H9 (cell line): Measurements from ENCODE around the gene COMT. TPM values are rescaled to one million over a fixed set of nuclear protein-coding genes. Genes with fewer than 3 reads are reported as not detected.

Experiments
- DNase-seq: peaks from one replicate; pipeline ENCODE4 v3.0.0-alpha.2; 2017
- H2AFZ ChIP-seq: one replicate; pipeline ENCODE4 v1.6.1; 2013; ENCODE audit warnings: mild to moderate bottlenecking, low read length, control low read depth, moderate library complexity
- H2AK5ac ChIP-seq: 2 replicates; pipeline ENCODE4 v1.6.1; 2013; ENCODE audit warnings: low read length, control low read depth, mixed read lengths; ENCODE audit not compliant: insufficient read length
- H2BK120ac ChIP-seq: one replicate; pipeline ENCODE4 v1.6.1; 2013; ENCODE audit warnings: low read depth, mild to moderate bottlenecking, low read length, control low read depth, inconsistent platforms; ENCODE audit not compliant: poor library complexity, severe bottlenecking
- H2BK12ac ChIP-seq: 2 replicates; pipeline ENCODE4 v1.6.1; 2013; ENCODE audit warnings: low read length, control low read depth, mixed read lengths, low read depth; ENCODE audit not compliant: insufficient read length
- H2BK15ac ChIP-seq: 2 replicates; pipeline ENCODE4 v1.6.1; 2013; ENCODE audit warnings: low read depth, low read length, control low read depth
- H2BK20ac ChIP-seq: one replicate; pipeline ENCODE4 v1.6.1; 2013; ENCODE audit warnings: low read depth, mild to moderate bottlenecking, low read length, control low read depth, inconsistent platforms; ENCODE audit not compliant: poor library complexity, severe bottlenecking
- H2BK5ac ChIP-seq: 2 replicates; pipeline ENCODE4 v1.6.1; 2013; ENCODE audit warnings: low read length, control low read depth, mixed read lengths; ENCODE audit not compliant: insufficient read length
- H3K14ac ChIP-seq: 2 replicates; pipeline ENCODE4 v1.6.1; 2013; ENCODE audit warnings: low read length, control low read depth; ENCODE audit not compliant: insufficient read depth
- H3K18ac ChIP-seq: 2 replicates; pipeline ENCODE4 v1.6.1; 2013; ENCODE audit warnings: low read depth, mild to moderate bottlenecking, mixed read lengths, low read length, control low read depth; ENCODE audit not compliant: insufficient read length
- H3K23ac ChIP-seq: 2 replicates; pipeline ENCODE4 v1.6.1; 2013; ENCODE audit warnings: low read length, control low read depth, mixed read lengths, low read depth; ENCODE audit not compliant: insufficient read length
- H3K23me2 ChIP-seq: 2 replicates; pipeline ENCODE4 v1.6.1; 2013; ENCODE audit warnings: low read depth, mild to moderate bottlenecking, mixed read lengths, low read length, control low read depth; ENCODE audit not compliant: insufficient read length, poor library complexity, severe bottlenecking
- H3K27ac ChIP-seq: 2 replicates; pipeline ENCODE4 v1.5.1; 2013; ENCODE audit warnings: low read length, control low read depth, mixed read lengths, low read depth; ENCODE audit not compliant: insufficient read length
- H3K27me3 ChIP-seq: 2 replicates; pipeline ENCODE4 v1.6.1; 2013; ENCODE audit warnings: low read length, control low read depth, inconsistent platforms; ENCODE audit not compliant: insufficient read depth
- H3K4ac ChIP-seq: 2 replicates; pipeline ENCODE4 v1.6.1; 2013; ENCODE audit warnings: low read depth, mild to moderate bottlenecking, control low read depth, inconsistent platforms, low read length, moderate library complexity
- H3K4me1 ChIP-seq: 2 replicates; pipeline ENCODE4 v1.6.1; 2013; ENCODE audit warnings: low read length, control low read depth, inconsistent platforms; ENCODE audit not compliant: insufficient read depth
- H3K4me2 ChIP-seq: 2 replicates; pipeline ENCODE4 v1.6.1; 2013; ENCODE audit warnings: low read length, control low read depth, mixed read lengths; ENCODE audit not compliant: insufficient read length, insufficient read depth
- H3K56ac ChIP-seq: 2 replicates; pipeline ENCODE4 v1.6.1; 2013; ENCODE audit warnings: low read depth, mild to moderate bottlenecking, mixed read lengths, low read length, control low read depth; ENCODE audit not compliant: insufficient read length
- H3K79me1 ChIP-seq: 2 replicates; pipeline ENCODE4 v1.6.1; 2013; ENCODE audit warnings: low read depth, mild to moderate bottlenecking, moderate library complexity, low read length, control low read depth, inconsistent platforms; ENCODE audit not compliant: insufficient read depth, poor library complexity, severe bottlenecking
- H3K79me2 ChIP-seq: 2 replicates; pipeline ENCODE4 v1.6.1; 2013; ENCODE audit warnings: low read length, control low read depth, inconsistent platforms; ENCODE audit not compliant: insufficient read depth
- H3K9ac ChIP-seq: 2 replicates; pipeline ENCODE4 v1.6.1; 2013; ENCODE audit warnings: low read length, control low read depth, mixed read lengths; ENCODE audit not compliant: insufficient read length; ENCODE audit errors: extremely low read depth
- H3K9me3 ChIP-seq: one replicate; pipeline ENCODE4 v1.6.1; 2013; ENCODE audit warnings: low read depth, low read length, inconsistent platforms; ENCODE audit not compliant: control insufficient read depth
- H3T11ph ChIP-seq: one replicate; pipeline ENCODE4 v1.6.1; 2013; ENCODE audit warnings: mild to moderate bottlenecking, low read length, control low read depth, inconsistent platforms
- H4K20me1 ChIP-seq: one replicate; pipeline ENCODE4 v1.6.1; 2013; ENCODE audit not compliant: control insufficient read depth, insufficient read length, insufficient read depth
- H4K5ac ChIP-seq: 2 replicates; pipeline ENCODE4 v1.6.1; 2013; ENCODE audit warnings: low read depth, mild to moderate bottlenecking, mixed read lengths, low read length, control low read depth; ENCODE audit not compliant: insufficient read length
- H4K8ac ChIP-seq: replicated peaks from 2 replicates; pipeline ENCODE4 v1.6.1; 2013; ENCODE audit warnings: low read length, control low read depth, mixed read lengths, low read depth; ENCODE audit not compliant: insufficient read length
- H4K91ac ChIP-seq: 2 replicates; pipeline ENCODE4 v1.6.1; 2013; ENCODE audit warnings: low read depth, mild to moderate bottlenecking, moderate library complexity, mixed read lengths, low read length, control low read depth; ENCODE audit not compliant: insufficient read length
- H3K27ac Mint-ChIP-seq, 3 experiments: 2 replicates in 2 of 3; 3 replicates in 1 of 3; pipeline ENCODE4 v1.8.0; 2020 to 2021; ENCODE audit warnings: mixed read lengths in 3 of 3, mild to moderate bottlenecking in 1 of 3, moderate library complexity in 1 of 3
- H3K27me3 Mint-ChIP-seq: 2 replicates; pipeline ENCODE4 v1.8.0; 2021; ENCODE audit warnings: low read depth, mild to moderate bottlenecking, moderate library complexity, mixed read lengths
- H3K36me3 Mint-ChIP-seq, 3 experiments: 2 replicates in 2 of 3; 3 replicates in 1 of 3; pipeline ENCODE4 v1.8.0; 2020 to 2021; ENCODE audit warnings: low read depth in 3 of 3, mixed read lengths in 3 of 3; ENCODE audit not compliant: insufficient read depth in 1 of 3
- H3K4me1 Mint-ChIP-seq, 2 experiments: 2 replicates each; pipeline ENCODE4 v1.8.0; 2020; ENCODE audit warnings: mixed read lengths in 2 of 2
- H3K4me3 Mint-ChIP-seq, 2 experiments: 2 replicates in 1 of 2; 3 replicates in 1 of 2; pipeline ENCODE4 v1.8.0; 2020 to 2021; ENCODE audit warnings: mild to moderate bottlenecking in 2 of 2, mixed read lengths in 2 of 2, moderate library complexity in 1 of 2
- H3K9me3 Mint-ChIP-seq, 2 experiments: 2 replicates in 1 of 2; 3 replicates in 1 of 2; pipeline ENCODE4 v1.8.0; 2020; ENCODE audit warnings: mild to moderate bottlenecking in 2 of 2, mixed read lengths in 2 of 2, moderate library complexity in 1 of 2
- CTCF ChIP-seq: fragments of 200-600 bp; sonication (generic); conservative IDR thresholded peaks from 3 replicates; pipeline ENCODE4 v1.8.0; 2021; ENCODE audit warnings: antibody characterized with exemption, mild to moderate bottlenecking
- total RNA-seq: library from RNA; stranded (reverse); gene quantifications from 2 replicates; pipeline ENCODE4 v1.2.1, GENCODE V29; 2021

Gene COMT
- total RNA-seq, 1 experiment from 2014 or later = 42.2 TPM

- Histone ChIP-seq H3K56ac (no peak overlapping the region), H4K8ac (no peak overlapping the region), H2BK15ac (no peak overlapping the region), H3K4me1 (no peaks in the 10 kb centered on the region), H3K79me2 (no peaks in the 10 kb centered on the region), H4K91ac (no peak overlapping the region), H3K27ac (no peak overlapping the region), H2BK12ac (no peak overlapping the region), H2BK120ac (no peak overlapping the region), H3K23me2 (no peaks in the 10 kb centered on the region), H2AK5ac (no peak overlapping the region), H3K9ac (no peak overlapping the region), H3K4ac (no peak overlapping the region), H3K79me1 (no peaks in the 10 kb centered on the region), H2BK5ac (no peak overlapping the region), H3T11ph (no peak overlapping the region), H2AFZ (no peak overlapping the region), H3K14ac (no peak overlapping the region; the same call in 1 of the 2 replicates), H4K5ac (no peak overlapping the region), H4K20me1 (no peaks in the 10 kb centered on the region), H3K23ac (no peak overlapping the region), H3K4me2 (no peak overlapping the region), H2BK20ac (no peak overlapping the region), H3K27me3 (no peaks in the 10 kb centered on the region), H3K18ac (no peak overlapping the region), H3K9me3 (no peaks in the 10 kb centered on the region)
- no peak for DNase-seq
- H3K9me3 Mint-ChIP-seq = no peaks in the 10 kb centered on the region; a peak in 1 of 5 replicates
- no peak overlapping the region for H3K27ac Mint-ChIP-seq
- H3K36me3 Mint-ChIP-seq = no peaks in the 10 kb centered on the region
- H3K4me3 Mint-ChIP-seq = no peak overlapping the region
- peaks cover 0 to 14% of the 10 kb centered on the region in 2 experiments; a peak in 2 of 4 replicates for H3K4me1 Mint-ChIP-seq
- H3K27me3 Mint-ChIP-seq = no peaks in the 10 kb centered on the region
- no peak for TF ChIP-seq CTCF
Measured at GRCh38 chr22:19991395-19991644, 49.7 kb downstream of the COMT start.
